Measurements from ENCODE around the gene SMIM30. TPM values are rescaled to one million over a fixed set of nuclear protein-coding genes. Genes with fewer than 3 reads are reported as not detected.

SMIM30 gene
- total RNA-seq, 1 experiment from 2014 or later, result 32.3 TPM

GRCh38 chr7:113134025-113134424 is 15.7 kb upstream of the SMIM30 start:
- Mint-ChIP-seq H3K27ac (ENCODE audit: low read depth, unreplicated experiment) (no peak overlapping the region), H3K4me3 (ENCODE audit: unreplicated experiment) (no peak overlapping the region), H3K36me3 (ENCODE audit: insufficient read depth, unreplicated experiment) (no peaks in the 10 kb centered on the region), H3K4me1 (ENCODE audit: insufficient read depth, unreplicated experiment) (no peaks in the 10 kb centered on the region), H3K27me3 (ENCODE audit: insufficient read depth, unreplicated experiment) (no peaks in the 10 kb centered on the region), H3K9me3 (ENCODE audit: unreplicated experiment) (no peaks in the 10 kb centered on the region)
- ChIA-PET CTCF (no interaction called here), POLR2A (no interaction called here)
- intact Hi-C loops (cut with micrococcal nuclease), result no loop called here
- BruUV-seq (replicated peaks), result no TSS peak
- no peak for DNase-seq (ENCODE audit: unreplicated experiment)
- TF ChIP-seq CTCF (IDR thresholded peaks at IDR 0.05; ENCODE audit: unreplicated experiment), result no peak

DNA sequence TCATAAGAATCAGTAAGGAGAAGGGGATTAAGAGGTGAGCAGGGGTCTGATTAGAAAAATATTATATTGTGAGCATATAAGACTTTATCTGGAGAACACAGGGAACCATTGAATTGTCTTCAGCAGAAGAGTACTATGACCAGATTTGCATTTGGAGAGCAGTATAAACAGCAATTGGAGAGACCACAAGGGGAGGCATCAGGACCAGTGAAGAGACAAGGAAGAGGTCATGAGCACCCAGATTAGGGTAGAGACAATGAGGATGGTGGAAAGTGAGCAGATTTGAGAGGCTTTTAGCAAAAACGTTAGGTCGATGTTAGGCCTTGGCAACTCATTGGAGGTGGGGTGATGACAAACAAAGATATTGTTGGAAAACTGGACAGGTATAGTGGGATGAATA is 13.0 kb upstream of the SMIM30 start:
- CTCF ChIA-PET, result interaction anchor here (1.9 kb wide), 1 partner anchor 28 kb away, joined by 14 read pairs; no protein-coding TSS in a partner anchor
- Mint-ChIP-seq H3K9me3 (ENCODE audit: unreplicated experiment) (no peaks in the 10 kb centered on the region), H3K27ac (ENCODE audit: low read depth, unreplicated experiment) (no peak overlapping the region), H3K4me3 (ENCODE audit: unreplicated experiment) (no peak overlapping the region), H3K36me3 (ENCODE audit: insufficient read depth, unreplicated experiment) (no peaks in the 10 kb centered on the region), H3K4me1 (ENCODE audit: insufficient read depth, unreplicated experiment) (no peaks in the 10 kb centered on the region), H3K27me3 (ENCODE audit: insufficient read depth, unreplicated experiment) (no peaks in the 10 kb centered on the region)
- POLR2A ChIA-PET, result no interaction called here
- DNase-seq (ENCODE audit: unreplicated experiment), result no peak
- no TSS peak for BruUV-seq (replicated peaks)
- intact Hi-C loops (cut with micrococcal nuclease), result no loop called here
- no peak for TF ChIP-seq CTCF (IDR thresholded peaks at IDR 0.05; ENCODE audit: unreplicated experiment)

DNA sequence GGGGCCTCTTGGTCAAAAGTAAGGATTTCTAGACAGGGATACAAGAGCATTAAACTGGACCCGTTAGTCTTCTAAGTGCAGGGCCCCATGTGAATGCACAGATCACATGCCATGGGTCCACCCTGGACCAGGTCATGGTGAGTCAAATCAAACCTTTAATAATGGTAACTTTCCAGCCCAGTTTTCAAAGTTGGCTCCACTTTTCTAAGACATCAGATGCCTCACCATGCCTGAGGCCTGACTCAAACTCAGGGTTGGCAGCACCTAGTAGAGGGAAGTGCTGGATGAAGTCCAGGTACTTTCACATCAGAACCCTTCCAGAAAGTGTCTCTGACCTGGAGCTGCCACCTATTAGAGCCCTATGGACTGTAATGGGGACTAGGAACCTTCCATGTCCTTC is 9.7 kb upstream of the SMIM30 start:
- peak; percentile 46 for DNase-seq (ENCODE audit: unreplicated experiment)
- H3K36me3 Mint-ChIP-seq (ENCODE audit: insufficient read depth, unreplicated experiment), result no peaks in the 10 kb centered on the region
- H3K27me3 Mint-ChIP-seq (ENCODE audit: insufficient read depth, unreplicated experiment), result no peaks in the 10 kb centered on the region
- intact Hi-C loops (cut with micrococcal nuclease), result loop anchor here (5.0 kb wide), 1 partner anchor 571 kb away; no protein-coding TSS in a partner anchor
- ChIA-PET POLR2A (no interaction called here), CTCF (no interaction called here)
- no peak for TF ChIP-seq CTCF (IDR thresholded peaks at IDR 0.05; ENCODE audit: unreplicated experiment)
- H3K9me3 Mint-ChIP-seq (ENCODE audit: unreplicated experiment), result no peaks in the 10 kb centered on the region
- no peak overlapping the region for H3K4me3 Mint-ChIP-seq (ENCODE audit: unreplicated experiment)
- no peak overlapping the region for H3K27ac Mint-ChIP-seq (ENCODE audit: low read depth, unreplicated experiment)
- H3K4me1 Mint-ChIP-seq (ENCODE audit: insufficient read depth, unreplicated experiment), result no peaks in the 10 kb centered on the region
- BruUV-seq (replicated peaks), result no TSS peak

GRCh38 chr7:113125728-113126127 is 7.4 kb upstream of the SMIM30 start:
- intact Hi-C loops (cut with micrococcal nuclease), result loop anchor here (5.0 kb wide), 1 partner anchor 568 kb away; no protein-coding TSS in a partner anchor
- TF ChIP-seq CTCF (IDR thresholded peaks at IDR 0.05; ENCODE audit: unreplicated experiment), result no peak
- no peaks in the 10 kb centered on the region for H3K4me1 Mint-ChIP-seq (ENCODE audit: insufficient read depth, unreplicated experiment)
- DNase-seq (ENCODE audit: unreplicated experiment), result no peak
- no peaks in the 10 kb centered on the region for H3K27me3 Mint-ChIP-seq (ENCODE audit: insufficient read depth, unreplicated experiment)
- no TSS peak for BruUV-seq (replicated peaks)
- CTCF ChIA-PET, result interaction anchor here (0.7 to 0.9 kb wide), 2 partner anchors 17 to 34 kb away, joined by 3 to 4 read pairs; no protein-coding TSS in a partner anchor
- no peaks in the 10 kb centered on the region for H3K36me3 Mint-ChIP-seq (ENCODE audit: insufficient read depth, unreplicated experiment)
- H3K4me3 Mint-ChIP-seq (ENCODE audit: unreplicated experiment), result no peak overlapping the region
- POLR2A ChIA-PET, result no interaction called here
- H3K9me3 Mint-ChIP-seq (ENCODE audit: unreplicated experiment), result no peaks in the 10 kb centered on the region
- H3K27ac Mint-ChIP-seq (ENCODE audit: low read depth, unreplicated experiment), result no peak overlapping the region

Measured in MCF 10A (cell line).